ENCODE data around the gene MEAF6. TPM values are rescaled to one million over a fixed set of nuclear protein-coding genes. Genes with fewer than 3 reads are reported as not detected.

MEAF6 gene

DNA sequence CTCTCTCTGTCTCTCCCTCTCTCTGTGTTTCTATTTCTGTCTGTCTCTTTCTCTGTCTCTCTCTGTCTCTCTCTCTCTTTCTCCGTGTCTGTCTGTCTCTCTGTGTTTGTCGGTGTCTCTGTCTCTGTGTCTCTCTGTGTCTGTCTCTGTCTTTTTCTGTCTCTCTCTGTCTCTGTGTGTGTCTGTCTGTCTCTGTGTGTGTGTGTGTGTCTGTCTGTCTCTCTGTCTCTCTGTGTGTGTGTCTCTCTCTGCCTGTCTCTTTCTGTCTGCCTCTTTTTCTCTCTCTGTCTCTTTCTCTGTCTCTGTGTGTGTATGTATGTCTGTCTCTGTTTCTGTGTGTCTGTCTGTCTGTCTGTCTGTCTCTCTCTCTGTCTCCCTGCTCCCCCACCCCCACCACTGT lies 71.9 kb downstream of the MEAF6 start:
- no peak overlapping the region for H2AK5ac ChIP-seq (ENCODE audit: low read depth, low read length)

More for the DNA sequence above, 71.9 kb downstream of the MEAF6 start:
- Histone ChIP-seq H3K23ac (ENCODE audit: low read depth, low read length, poor library complexity) (no peak overlapping the region), H3K79me1 (ENCODE audit: low read depth, low read length) (no peaks in the 10 kb centered on the region), H3K18ac (ENCODE audit: low read length) (no peak overlapping the region), H2BK5ac (ENCODE audit: low read length) (no peak overlapping the region), H2AFZ (ENCODE audit: low read length) (no peak overlapping the region), H3K4ac (ENCODE audit: low read length) (no peak overlapping the region), H3K27ac (replicated peaks; ENCODE audit: low read length) (no peak overlapping the region), H3K27me3 (ENCODE audit: control insufficient read depth in 3 of 3, insufficient read depth in 3 of 3, low read depth in 1 of 3, low read length in 3 of 3) (peaks cover 0 to 26% (median 0%) of the 10 kb centered on the region in 3 experiments), H4K91ac (ENCODE audit: low read depth, low read length, poor library complexity) (no peak overlapping the region), H3K9me3 (replicated peaks in 1 of 2; ENCODE audit: control insufficient read depth in 2 of 2, insufficient read depth in 1 of 2, low read depth in 1 of 2, low read length in 2 of 2) (no peaks in the 10 kb centered on the region), H3K14ac (ENCODE audit: low read length) (no peak overlapping the region), H3K4me2 (ENCODE audit: insufficient read depth, low read length, poor library complexity, severe bottlenecking) (no peak overlapping the region), H2BK15ac (ENCODE audit: low read length) (no peak overlapping the region), H3K4me1 (ENCODE audit: control insufficient read depth in 2 of 2, insufficient read depth in 1 of 2, low read depth in 1 of 2, low read length in 2 of 2) (peaks cover 0 to 12% of the 10 kb centered on the region in 2 donors), H2BK120ac (ENCODE audit: low read depth, low read length) (no peak overlapping the region), H4K8ac (ENCODE audit: low read depth, low read length) (no peak overlapping the region), H3K9ac (ENCODE audit: low read depth, low read length, poor library complexity) (no peak overlapping the region), H2BK12ac (ENCODE audit: low read length) (no peak overlapping the region), H3K36me3 (replicated peaks in 1 of 2; ENCODE audit: control insufficient read depth in 2 of 2, insufficient read depth in 2 of 2, low read length in 2 of 2) (no peaks in the 10 kb centered on the region), H3K4me3 (ENCODE audit: low read length in 2 of 2) (no peak overlapping the region)
- WGBS, 2 donors (ENCODE audit: extremely low coverage in 2 of 2, insufficient read length in 2 of 2, insufficient replicate concordance in 1 of 2) = no CpG with 5 or more reads among the region's 2 CpGs
- DNase-seq (ENCODE audit: low spot score) = no peak

Small RNA genes lying within 50 kb of the gene (small RNA-seq; reads per million reads assigned to genes)
- gene AL034379.1 (ENCODE audit: insufficient read depth) (not detected), gene MIR5581 (ENCODE audit: insufficient read depth) (6.7 reads per million, percentile 37 among the genes with 10 or more reads in this experiment)

Data from neuronal stem cell (in vitro differentiated cells).